Adrenal gland (tissue), 5 donors: ENCODE data around the gene ARMH1.
"Not testable (repeated sequence)": the region's sequence is repeated elsewhere in the genome, so short reads cannot be mapped to it uniquely, and the experiment has no call there.

Experiments used
- POLR2A ChIP-seq, 2 donors: fragments of 450-650 bp; IDR thresholded peaks; one replicate each; pipeline ENCODE4 v1.6.1; 2017; ENCODE audit warnings: antibody characterized with exemption in 2 of 2, mild to moderate bottlenecking in 2 of 2, moderate library complexity in 1 of 2
- TF ChIP-seq, protein P1 (sequence below), 6 experiments: fragments of 450-650 bp in 4 of 6; fragments of 200-600 bp in 2 of 6; sonication (generic) in 1 of 6; IDR thresholded peaks; 1 replicate in 5 of 6; 2 replicates in 1 of 6; pipeline versions ENCODE4 v1.5.1 to v1.8.0; 2016 to 2021; ENCODE audit warnings: antibody characterized with exemption in 6 of 6, mild to moderate bottlenecking in 2 of 6, moderate library complexity in 1 of 6
- donor health status: DM: no; HTN: no; CAD: no.

GRCh38 chr1:44666719-44667118, 7.8 kb upstream of the ARMH1 start:
- TF ChIP-seq, protein P1, sequence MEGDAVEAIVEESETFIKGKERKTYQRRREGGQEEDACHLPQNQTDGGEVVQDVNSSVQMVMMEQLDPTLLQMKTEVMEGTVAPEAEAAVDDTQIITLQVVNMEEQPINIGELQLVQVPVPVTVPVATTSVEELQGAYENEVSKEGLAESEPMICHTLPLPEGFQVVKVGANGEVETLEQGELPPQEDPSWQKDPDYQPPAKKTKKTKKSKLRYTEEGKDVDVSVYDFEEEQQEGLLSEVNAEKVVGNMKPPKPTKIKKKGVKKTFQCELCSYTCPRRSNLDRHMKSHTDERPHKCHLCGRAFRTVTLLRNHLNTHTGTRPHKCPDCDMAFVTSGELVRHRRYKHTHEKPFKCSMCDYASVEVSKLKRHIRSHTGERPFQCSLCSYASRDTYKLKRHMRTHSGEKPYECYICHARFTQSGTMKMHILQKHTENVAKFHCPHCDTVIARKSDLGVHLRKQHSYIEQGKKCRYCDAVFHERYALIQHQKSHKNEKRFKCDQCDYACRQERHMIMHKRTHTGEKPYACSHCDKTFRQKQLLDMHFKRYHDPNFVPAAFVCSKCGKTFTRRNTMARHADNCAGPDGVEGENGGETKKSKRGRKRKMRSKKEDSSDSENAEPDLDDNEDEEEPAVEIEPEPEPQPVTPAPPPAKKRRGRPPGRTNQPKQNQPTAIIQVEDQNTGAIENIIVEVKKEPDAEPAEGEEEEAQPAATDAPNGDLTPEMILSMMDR (IDR thresholded peaks at IDR 0.05), result not testable (repeated sequence)
- not testable (repeated sequence) for TF ChIP-seq POLR2A (IDR thresholded peaks at IDR 0.05)
